Stimulated activated CD4-positive, alpha-beta T cell treated with anti-CD3 and anti-CD28 coated beads, Interleukin-12 subunit alpha, Interleukin-12 subunit beta, amount 100 ng/mL, for 24 hours (primary cell): Measurements from ENCODE around the gene KNDC1.
"Not testable (repeated sequence)": the region's sequence is repeated elsewhere in the genome, so short reads cannot be mapped to it uniquely, and the experiment has no call there.

Experiments used
- DNase-seq, 2 experiments: peaks; one replicate each; pipeline ENCODE4 v3.0.0-alpha.2; 2020; ENCODE audit warnings: low read depth in 2 of 2

The KNDC1 gene

DNA sequence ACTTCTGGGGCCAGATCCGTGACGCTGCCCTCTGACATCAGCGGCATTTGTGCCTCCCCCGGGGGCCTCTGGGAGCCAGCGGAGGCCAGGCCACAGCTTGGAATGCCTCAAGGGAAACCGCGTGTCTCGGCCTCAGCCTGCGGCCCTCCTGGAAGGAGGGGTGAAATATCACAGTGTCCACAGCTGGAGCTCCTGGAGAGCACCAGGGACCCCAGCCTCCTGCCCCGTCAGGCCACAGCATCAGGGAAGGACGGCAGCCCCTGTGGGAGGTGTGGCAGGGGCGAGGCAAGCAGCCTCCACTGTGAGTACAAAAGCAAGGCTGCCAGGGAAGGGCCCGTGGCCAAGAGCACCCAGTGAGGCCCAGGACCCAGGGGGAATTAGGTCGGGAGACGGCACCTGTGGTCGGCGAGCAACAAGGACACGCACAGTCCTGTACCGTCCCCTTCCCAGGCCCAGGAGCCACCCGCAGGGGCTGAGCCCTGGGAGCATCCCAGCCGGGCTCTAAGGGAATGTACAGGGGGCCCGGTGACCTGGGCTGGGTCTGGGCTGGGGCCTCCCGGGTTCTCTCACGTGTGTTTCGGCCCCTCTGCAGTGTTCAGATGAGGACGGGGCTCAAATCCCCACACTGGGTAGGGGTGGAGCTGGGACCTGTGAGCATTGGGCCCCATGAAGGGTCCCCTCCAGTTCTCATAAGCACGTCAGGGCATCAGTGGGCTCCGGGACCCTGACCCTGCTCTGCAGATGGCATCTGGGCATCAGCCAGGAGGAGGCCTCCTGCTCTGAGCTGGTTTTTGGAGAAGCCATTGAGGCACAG, 18.7 kb upstream of the KNDC1 start:
- DNase-seq, result no peak

DNA sequence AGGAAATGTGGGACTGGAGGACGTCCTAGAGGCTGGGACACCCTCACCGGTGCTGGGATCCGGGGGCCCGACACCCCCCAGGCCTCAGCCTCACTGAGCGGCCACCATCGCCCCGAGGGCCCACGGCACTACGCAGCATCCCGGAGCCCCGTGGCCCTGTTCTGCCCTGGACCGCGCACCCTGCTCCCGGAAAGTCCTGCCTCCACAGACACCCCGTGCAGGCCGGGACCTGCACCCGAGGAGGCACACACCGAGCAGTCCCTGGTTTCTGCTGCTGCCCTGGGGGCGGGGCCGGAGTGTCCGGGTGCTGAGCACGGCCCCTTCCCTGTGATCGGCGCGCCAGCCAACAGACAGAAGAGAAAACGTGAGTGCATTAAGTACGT, 18.1 kb upstream of the KNDC1 start:
- no peak for DNase-seq

DNA sequence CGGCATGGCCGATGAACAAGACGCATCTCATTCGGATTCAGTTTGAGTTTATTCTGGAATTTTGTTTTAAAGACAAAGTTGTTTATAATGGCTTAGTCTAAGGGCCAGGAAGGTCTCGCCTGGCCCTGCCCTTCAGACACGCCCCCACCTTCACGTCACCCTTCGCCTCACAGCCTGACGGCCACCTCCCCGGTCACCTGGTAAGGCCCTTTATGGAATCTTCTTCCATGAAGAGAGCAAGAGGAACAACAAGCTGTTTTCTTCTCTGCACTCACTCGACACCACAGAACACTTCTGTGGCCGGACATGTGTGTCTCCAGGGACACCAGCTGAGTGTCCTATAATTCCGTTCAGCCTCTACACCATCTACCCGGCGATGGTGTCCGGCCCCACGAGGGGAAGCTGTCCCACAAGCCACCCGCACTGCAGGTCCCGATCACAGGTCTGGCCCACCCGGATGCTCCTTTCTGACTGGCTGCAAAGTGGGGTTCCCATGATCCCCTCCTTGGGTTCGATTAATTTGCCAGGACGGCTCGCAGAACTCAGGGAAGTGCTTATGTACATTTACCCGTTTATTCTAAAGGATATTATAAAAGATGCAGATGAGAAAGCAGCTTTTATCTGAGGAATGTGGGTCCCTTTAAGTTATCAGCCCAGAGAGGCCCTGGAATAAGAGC, 17.4 kb upstream of the KNDC1 start:
- DNase-seq, result no peak

DNA sequence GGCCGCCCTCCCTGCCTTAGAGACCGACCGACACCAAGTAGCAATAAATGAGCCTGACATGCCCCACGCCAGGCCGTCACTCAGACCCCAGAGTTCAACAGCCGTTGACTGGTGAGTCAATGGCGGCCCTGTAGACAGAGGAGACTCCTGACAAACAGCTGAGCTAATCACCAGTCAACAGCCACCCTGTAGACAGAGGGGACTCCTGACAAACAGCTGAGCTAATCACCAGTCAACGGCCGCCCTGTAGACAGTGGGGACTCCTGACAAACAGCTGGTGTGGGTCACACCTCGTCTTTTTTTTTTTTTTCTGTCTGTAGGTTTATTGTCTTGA, 16.9 kb upstream of the KNDC1 start:
- no peak for DNase-seq

DNA sequence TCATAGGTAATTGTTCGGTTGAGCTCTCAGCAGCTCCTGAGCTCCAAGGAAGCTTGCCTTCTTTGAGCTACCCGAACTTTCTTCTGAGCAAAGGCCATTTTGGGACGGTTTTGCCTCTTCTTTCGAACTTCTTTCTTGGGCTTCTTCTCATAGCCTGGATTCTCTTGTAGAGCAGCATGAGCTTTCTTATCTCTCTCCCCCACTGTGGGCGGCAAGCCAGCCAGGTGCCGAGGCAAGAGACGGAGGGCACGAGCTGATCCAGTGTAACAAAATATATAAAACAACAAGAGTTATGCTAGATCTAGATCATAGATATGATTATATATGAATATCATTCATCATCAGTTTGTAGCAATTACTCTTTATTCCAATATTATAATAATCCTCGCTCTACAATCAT, 16.5 kb upstream of the KNDC1 start:
- DNase-seq, result no peak

DNA sequence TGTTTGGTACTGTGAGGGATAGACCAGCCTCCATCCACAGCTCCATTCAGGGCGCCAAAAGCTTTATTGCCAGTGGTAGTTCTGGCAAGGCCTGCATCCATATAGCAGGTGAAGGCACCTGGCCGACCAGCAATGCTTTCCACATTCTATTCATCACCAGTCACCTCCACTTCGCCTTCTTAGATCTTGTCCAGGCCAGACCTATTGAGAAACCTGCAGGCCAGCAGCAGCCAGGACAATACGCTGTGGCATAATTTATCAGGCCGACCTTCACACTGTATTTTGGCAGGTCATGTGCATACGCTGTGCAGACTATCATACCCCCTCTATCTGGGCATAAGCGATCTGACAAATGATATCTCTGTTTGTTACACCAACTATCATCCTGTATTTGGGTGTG, 15.2 kb upstream of the KNDC1 start:
- DNase-seq, result no peak

DNA sequence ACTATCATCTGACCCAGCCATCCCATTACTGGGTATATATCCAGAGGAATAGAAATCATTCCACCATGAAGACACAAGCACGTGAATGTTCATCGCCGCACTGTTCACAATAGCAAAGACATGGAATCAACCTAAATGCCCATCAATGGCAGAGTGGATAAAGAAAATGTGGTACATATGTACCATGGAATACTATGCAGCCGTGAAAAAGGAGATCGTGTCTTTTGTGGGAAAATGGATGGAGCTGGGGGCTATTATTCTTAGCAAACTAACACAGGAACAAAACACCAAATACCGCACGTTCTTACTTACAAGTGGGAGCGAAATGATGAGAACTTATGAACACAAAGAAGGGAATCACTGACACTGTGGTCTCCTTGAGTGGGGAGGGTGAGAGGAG, 9.8 kb upstream of the KNDC1 start:
- DNase-seq, result no peak

DNA sequence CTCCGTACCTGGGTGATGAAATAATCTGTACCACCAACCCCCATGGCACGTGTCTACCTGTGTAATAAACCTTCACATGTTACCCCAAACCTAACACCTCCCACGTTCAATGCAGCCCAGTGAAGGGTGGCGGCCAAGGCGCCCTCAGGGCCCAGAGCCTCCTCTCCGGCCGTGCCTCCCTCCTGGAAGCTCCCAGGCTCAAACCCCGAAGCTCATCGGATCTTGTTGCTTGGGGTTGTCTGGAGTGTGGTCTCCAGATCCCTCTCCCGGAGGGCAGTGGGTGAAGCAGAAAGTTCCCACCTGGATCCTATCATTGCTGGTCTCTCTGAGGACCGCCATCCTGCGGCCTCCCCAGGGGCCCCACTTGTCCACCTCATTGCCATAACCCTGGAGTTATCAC, 9.4 kb upstream of the KNDC1 start:
- DNase-seq, result no peak

DNA sequence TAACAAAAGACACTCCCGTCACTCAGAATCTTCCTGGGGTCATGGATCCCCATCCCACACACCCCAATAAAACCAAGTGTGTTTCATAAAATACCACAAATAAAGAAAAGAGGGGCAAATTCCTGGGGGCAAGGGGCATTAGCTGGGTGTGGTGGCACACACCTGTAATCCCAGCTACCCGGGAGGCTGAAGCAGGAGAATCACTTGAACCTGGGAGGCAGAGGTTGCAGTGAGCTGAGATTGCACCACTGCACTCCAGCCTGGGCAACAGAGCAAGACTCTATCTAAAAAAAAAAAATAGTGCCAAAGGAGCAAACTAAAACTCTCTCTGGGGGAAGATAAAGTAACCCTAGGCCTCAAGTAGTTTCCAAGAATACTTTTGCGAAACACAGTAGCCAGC, 8.9 kb upstream of the KNDC1 start:
- not testable (repeated sequence) for DNase-seq

DNA sequence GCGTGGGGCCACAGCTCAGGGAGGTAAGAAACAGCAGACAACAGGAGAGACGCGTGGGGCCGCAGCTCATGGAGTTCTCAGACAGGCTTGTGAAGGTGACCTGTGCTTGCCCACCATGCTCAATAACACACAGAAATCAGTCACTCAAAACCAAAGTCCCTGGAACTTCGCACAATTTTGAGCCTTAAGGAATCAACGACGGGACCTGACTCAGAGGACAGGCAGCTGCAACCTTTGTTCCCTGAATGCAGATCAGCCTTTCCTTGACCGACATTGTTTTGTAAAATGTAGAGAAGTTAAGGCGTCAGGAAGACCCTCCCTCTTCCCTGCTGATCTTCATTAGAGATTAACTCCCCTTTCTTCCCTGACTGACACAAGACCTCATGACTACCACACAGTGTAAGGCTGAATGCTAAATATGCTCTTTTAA, 8.5 kb upstream of the KNDC1 start:
- DNase-seq, result no peak

DNA sequence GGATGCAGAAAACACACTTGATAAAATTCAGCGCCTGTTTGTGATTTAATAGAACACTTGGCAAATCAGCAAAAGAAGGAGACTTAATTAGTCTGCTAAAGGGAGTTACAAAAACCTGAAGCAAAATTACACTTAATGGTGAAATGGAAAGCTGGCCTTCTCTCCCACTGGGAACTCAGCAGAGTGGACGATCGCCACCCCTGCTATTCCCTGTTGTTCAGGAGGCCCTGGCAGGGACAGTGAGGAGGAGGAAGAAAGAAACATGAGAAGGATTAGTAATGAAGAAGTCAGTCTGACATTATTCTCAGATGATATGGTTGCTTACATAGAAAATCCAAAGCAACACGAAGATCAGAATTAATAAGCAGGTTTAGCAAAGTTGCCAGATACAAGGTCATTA, 5.6 kb upstream of the KNDC1 start:
- no peak for DNase-seq

DNA sequence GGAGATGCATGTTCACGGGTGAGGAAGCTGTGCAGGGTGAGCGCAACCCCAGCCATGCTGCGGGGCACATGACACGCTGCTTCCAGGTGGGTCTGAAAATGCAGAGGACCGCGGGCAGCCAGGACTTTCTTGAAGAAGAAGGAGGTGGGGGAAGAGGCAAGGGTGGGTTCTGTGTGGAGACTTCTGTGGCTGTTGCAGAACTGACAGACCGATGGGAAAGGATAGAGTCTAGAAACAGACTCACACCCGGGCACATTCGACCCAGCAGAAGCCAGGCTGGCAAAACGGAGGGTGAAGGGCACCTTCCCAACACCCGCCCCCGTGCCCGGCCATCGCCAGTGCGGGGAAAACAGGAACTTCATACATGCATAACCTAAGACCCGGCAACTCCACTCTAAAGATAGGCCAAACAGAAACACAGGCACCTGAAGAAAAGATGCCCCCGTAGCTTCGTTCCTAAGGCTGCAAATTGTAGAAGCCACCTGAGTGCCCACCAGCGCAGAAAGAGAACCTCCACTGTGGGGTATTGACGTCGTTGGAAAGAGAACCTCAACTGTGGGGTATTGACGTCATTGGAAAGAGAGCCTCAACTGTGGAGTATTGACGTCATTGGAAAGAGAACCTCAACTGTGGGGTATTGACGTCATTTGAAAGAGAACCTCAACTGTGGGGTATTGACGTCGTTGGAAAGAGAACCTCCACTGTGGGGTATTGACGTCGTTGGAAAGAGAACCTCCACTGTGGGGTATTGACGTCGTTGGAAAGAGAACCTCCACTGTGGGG, 4.8 kb upstream of the KNDC1 start:
- DNase-seq, result no peak

DNA sequence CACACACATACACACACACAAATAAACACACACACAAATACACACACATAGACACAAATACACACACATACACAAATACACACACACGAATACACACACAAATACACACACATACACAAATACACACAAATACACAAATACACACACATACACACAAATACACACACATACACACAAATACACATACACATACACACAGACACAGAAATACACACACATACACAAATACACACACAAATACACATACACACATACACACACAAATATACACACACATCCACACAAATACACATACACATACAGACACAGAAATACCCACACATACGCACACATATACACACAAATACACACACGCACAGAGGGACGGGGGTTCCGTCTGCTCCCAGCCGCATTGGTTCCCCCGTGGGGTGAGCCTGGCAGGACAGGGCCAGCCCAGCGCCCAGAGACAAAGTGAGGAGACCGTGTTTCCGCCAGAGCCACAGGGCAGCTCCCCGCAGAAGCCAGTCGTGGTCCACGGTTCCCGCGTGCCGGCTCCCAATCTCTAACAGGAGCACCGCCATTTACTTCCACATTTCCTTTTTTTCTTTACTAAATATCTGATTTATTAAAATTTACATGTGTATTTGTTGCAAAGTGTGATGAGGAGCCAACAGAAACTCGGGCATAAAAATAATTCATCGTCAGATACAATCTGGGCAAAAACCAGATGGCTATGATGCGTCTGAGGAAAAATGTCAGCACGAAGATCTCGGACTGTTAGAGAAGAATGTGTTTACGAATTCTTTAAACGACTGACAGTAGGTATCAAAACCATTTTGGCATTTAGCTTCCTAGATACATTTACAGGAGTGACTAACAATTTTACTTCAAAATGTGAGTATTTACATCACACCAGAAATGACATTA, 3.1 kb upstream of the KNDC1 start:
- DNase-seq, result no peak

DNA sequence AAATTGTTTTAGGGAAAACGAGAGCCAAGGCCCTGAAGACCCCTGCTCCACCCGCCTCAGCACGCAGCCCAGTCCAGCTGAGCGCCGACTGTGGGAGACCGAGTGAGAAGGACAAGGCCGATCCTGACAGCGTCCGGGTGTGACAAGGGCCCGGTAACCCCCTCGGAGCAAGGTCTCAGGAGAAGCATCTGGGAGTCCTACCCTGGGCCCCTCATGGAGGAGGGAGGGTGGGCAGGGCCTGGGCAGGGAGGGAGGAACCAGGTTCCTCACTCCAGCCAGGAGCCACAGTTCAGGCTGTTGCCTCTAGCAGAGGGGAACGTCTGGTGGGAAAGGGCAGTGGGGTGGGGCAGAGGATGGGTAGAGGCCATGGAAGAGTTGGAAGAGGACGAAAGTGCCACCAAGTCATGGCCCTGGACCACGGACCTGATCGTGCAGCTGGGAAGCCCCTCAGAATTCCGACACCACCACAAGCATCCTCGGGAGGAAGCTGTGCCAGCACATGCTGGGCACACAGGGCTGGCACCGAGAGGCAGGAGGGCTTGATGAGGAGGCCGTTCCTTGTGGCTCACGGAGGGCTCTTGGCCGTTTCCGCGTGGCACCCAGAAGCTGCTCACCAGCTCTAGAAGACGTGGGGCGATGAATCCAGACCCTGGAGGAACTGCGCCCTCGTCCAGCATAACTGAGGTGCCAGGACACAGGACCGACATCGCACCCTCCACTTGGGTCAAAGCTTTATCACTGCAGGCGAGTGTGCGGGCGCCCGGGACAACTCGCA, 2.2 kb upstream of the KNDC1 start:
- DNase-seq, result no peak

DNA sequence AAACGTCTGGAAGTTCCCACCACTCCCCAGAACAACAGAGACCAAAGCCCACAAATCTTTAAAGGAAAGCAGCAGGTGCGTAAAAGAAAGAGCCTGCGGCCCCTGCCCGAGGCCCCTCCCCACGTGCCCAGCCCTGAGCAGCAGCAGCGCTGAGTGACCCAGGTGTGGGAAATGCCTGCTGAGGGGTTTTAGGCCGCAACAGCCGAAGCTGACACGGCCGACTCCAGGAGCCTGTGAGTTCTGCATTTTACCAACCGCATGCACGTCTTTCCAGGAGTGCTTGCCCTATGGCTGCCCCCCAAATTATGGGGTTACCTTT, 1.6 kb upstream of the KNDC1 start:
- DNase-seq, result no peak

DNA sequence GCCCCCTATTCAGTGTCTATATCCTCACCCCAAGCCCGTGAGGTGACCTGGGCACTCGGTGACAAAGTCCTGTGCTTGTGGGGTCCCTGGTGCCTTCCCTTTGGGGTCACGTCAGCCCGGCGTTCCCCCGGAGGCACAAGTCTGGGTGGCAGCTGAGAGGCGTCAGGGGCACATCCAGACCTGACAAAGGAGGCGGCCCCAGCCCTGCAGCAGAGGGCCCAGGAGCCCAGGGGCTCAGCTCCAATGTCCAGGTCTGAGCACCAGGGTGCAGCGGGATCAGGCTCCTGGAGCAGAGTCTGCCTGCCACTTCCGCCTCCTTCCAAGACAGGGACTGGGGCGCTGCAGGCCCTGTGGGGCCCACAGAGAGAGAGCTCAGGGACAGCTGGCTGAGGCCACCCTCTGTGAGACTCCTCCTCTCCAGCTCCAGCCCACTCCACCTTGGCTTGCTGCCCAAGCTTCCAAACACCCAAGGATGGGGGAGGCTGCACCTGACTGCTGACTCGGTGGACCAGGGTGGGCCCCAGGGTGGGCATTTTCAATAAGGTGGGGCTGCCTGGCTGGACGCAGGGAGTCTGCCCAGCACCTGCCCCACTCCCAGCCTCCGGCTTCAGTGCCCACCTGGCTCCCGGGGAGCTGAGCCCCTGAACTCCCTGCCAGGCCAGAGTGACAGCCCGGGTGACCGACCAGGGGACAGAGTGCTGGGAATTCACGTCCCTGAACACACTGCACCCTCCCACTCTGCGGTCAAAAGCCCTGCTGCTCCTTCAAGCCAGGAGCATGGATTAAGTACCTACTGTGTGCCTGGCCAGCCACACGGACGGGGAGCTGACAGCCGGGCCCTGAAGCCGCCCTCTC, 1.0 kb upstream of the KNDC1 start:
- no peak for DNase-seq

DNA sequence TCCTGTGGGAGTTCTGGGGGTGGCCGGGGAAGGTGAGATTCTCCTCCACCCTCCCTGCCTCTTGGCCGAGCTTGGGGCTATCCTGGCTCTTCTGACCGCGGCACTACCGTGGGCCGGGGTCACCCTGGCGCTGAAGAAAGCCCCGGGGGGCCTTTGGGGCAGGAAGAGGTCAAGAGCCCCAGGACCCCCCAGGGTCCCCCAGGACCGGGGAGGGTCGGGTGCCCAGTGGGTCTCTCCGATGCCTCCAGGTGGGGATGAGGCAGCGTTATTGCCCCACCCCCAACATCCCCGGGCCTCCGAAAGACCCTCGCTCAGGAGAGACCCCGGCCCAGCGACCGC, 439 bp upstream of the KNDC1 start:
- no peak for DNase-seq

DNA sequence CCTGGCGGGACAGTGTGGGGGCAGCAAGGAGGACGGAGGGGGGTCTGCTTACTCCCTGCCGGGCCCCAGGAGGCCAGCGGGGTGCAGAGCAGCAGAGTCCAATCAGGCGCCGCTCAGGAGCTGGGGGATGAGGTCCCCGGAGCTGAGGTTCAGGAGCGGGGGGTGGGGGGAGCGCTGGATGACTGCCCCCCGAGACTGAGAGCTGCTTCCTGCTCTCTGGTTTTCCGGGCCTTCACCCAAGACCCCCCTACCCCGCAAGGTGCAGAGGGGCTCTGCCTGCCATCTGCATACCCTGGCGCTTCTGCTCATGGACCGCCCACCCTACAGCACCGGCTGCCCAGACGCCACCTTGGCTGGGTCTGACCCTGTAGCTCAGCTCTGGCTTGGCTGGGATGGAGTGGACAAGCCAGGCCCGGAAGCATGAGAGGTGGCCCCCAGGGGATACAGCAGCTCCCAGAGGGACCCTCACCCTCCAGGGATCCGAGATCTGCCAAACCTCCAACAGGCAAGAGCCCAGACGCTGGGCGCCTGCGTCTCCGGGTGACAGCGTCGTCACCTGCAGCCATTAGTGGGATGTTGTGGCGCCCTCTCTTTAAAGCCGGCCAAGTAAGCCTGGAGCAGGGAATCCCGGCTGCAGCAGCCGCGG, 930 bp downstream of the KNDC1 start:
- DNase-seq, result no peak

DNA sequence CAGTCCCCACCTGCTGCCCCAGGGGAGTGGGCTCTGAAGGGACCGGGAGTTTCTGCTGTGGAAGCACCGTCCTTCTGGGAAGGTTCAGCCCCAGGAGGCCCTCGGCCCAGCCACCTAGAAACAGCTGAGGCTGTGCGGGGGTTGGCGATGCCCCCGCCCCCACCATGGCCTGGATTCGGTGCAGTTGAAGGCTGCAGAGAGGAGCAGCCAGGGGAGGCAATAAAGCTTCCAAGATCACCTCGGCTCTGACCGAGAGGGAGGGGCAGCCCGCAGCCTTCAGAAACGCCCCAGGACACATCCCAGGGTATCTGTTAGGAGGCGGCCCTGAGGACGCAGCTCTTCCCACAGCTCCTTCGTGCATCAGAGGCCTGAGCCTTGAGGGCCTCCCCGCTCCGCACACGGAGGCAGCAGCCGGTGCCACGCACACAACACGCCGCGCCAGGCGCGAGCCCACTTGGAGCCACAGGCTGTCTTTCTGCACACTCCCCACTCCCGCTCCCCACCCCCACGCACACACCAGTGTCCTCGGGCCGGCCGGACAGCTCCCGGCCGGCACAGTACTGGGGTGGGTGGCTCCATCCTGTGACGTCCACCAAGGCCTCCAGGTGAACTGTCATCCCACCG, 1.6 kb downstream of the KNDC1 start:
- DNase-seq, result no peak
